H9 (cell line): ENCODE data around the gene SRGAP1. TPM values are rescaled to one million over a fixed set of nuclear protein-coding genes. Genes with fewer than 3 reads are reported as not detected.

Experiments used
- DNase-seq: peaks from one replicate; pipeline ENCODE4 v3.0.0-alpha.2; 2017
- H2AFZ ChIP-seq: one replicate; pipeline ENCODE4 v1.6.1; 2013; ENCODE audit warnings: mild to moderate bottlenecking, low read length, control low read depth, moderate library complexity
- H2AK5ac ChIP-seq: 2 replicates; pipeline ENCODE4 v1.6.1; 2013; ENCODE audit warnings: low read length, control low read depth, mixed read lengths; ENCODE audit not compliant: insufficient read length
- H2BK120ac ChIP-seq: one replicate; pipeline ENCODE4 v1.6.1; 2013; ENCODE audit warnings: low read depth, mild to moderate bottlenecking, low read length, control low read depth, inconsistent platforms; ENCODE audit not compliant: poor library complexity, severe bottlenecking
- H2BK12ac ChIP-seq: 2 replicates; pipeline ENCODE4 v1.6.1; 2013; ENCODE audit warnings: low read length, control low read depth, mixed read lengths, low read depth; ENCODE audit not compliant: insufficient read length
- H2BK15ac ChIP-seq: 2 replicates; pipeline ENCODE4 v1.6.1; 2013; ENCODE audit warnings: low read depth, low read length, control low read depth
- H2BK20ac ChIP-seq: one replicate; pipeline ENCODE4 v1.6.1; 2013; ENCODE audit warnings: low read depth, mild to moderate bottlenecking, low read length, control low read depth, inconsistent platforms; ENCODE audit not compliant: poor library complexity, severe bottlenecking
- H2BK5ac ChIP-seq: 2 replicates; pipeline ENCODE4 v1.6.1; 2013; ENCODE audit warnings: low read length, control low read depth, mixed read lengths; ENCODE audit not compliant: insufficient read length
- H3K14ac ChIP-seq: 2 replicates; pipeline ENCODE4 v1.6.1; 2013; ENCODE audit warnings: low read length, control low read depth; ENCODE audit not compliant: insufficient read depth
- H3K18ac ChIP-seq: 2 replicates; pipeline ENCODE4 v1.6.1; 2013; ENCODE audit warnings: low read depth, mild to moderate bottlenecking, mixed read lengths, low read length, control low read depth; ENCODE audit not compliant: insufficient read length
- H3K23ac ChIP-seq: 2 replicates; pipeline ENCODE4 v1.6.1; 2013; ENCODE audit warnings: low read length, control low read depth, mixed read lengths, low read depth; ENCODE audit not compliant: insufficient read length
- H3K23me2 ChIP-seq: 2 replicates; pipeline ENCODE4 v1.6.1; 2013; ENCODE audit warnings: low read depth, mild to moderate bottlenecking, mixed read lengths, low read length, control low read depth; ENCODE audit not compliant: insufficient read length, poor library complexity, severe bottlenecking
- H3K27ac ChIP-seq: 2 replicates; pipeline ENCODE4 v1.5.1; 2013; ENCODE audit warnings: low read length, control low read depth, mixed read lengths, low read depth; ENCODE audit not compliant: insufficient read length
- H3K27me3 ChIP-seq: 2 replicates; pipeline ENCODE4 v1.6.1; 2013; ENCODE audit warnings: low read length, control low read depth, inconsistent platforms; ENCODE audit not compliant: insufficient read depth
- H3K4ac ChIP-seq: 2 replicates; pipeline ENCODE4 v1.6.1; 2013; ENCODE audit warnings: low read depth, mild to moderate bottlenecking, control low read depth, inconsistent platforms, low read length, moderate library complexity
- H3K4me1 ChIP-seq: 2 replicates; pipeline ENCODE4 v1.6.1; 2013; ENCODE audit warnings: low read length, control low read depth, inconsistent platforms; ENCODE audit not compliant: insufficient read depth
- H3K4me2 ChIP-seq: 2 replicates; pipeline ENCODE4 v1.6.1; 2013; ENCODE audit warnings: low read length, control low read depth, mixed read lengths; ENCODE audit not compliant: insufficient read length, insufficient read depth
- H3K56ac ChIP-seq: 2 replicates; pipeline ENCODE4 v1.6.1; 2013; ENCODE audit warnings: low read depth, mild to moderate bottlenecking, mixed read lengths, low read length, control low read depth; ENCODE audit not compliant: insufficient read length
- H3K79me1 ChIP-seq: 2 replicates; pipeline ENCODE4 v1.6.1; 2013; ENCODE audit warnings: low read depth, mild to moderate bottlenecking, moderate library complexity, low read length, control low read depth, inconsistent platforms; ENCODE audit not compliant: insufficient read depth, poor library complexity, severe bottlenecking
- H3K79me2 ChIP-seq: 2 replicates; pipeline ENCODE4 v1.6.1; 2013; ENCODE audit warnings: low read length, control low read depth, inconsistent platforms; ENCODE audit not compliant: insufficient read depth
- H3K9ac ChIP-seq: 2 replicates; pipeline ENCODE4 v1.6.1; 2013; ENCODE audit warnings: low read length, control low read depth, mixed read lengths; ENCODE audit not compliant: insufficient read length; ENCODE audit errors: extremely low read depth
- H3K9me3 ChIP-seq: one replicate; pipeline ENCODE4 v1.6.1; 2013; ENCODE audit warnings: low read depth, low read length, inconsistent platforms; ENCODE audit not compliant: control insufficient read depth
- H3T11ph ChIP-seq: one replicate; pipeline ENCODE4 v1.6.1; 2013; ENCODE audit warnings: mild to moderate bottlenecking, low read length, control low read depth, inconsistent platforms
- H4K20me1 ChIP-seq: one replicate; pipeline ENCODE4 v1.6.1; 2013; ENCODE audit not compliant: control insufficient read depth, insufficient read length, insufficient read depth
- H4K5ac ChIP-seq: 2 replicates; pipeline ENCODE4 v1.6.1; 2013; ENCODE audit warnings: low read depth, mild to moderate bottlenecking, mixed read lengths, low read length, control low read depth; ENCODE audit not compliant: insufficient read length
- H4K8ac ChIP-seq: replicated peaks from 2 replicates; pipeline ENCODE4 v1.6.1; 2013; ENCODE audit warnings: low read length, control low read depth, mixed read lengths, low read depth; ENCODE audit not compliant: insufficient read length
- H4K91ac ChIP-seq: 2 replicates; pipeline ENCODE4 v1.6.1; 2013; ENCODE audit warnings: low read depth, mild to moderate bottlenecking, moderate library complexity, mixed read lengths, low read length, control low read depth; ENCODE audit not compliant: insufficient read length
- H3K27ac Mint-ChIP-seq, 3 experiments: 2 replicates in 2 of 3; 3 replicates in 1 of 3; pipeline ENCODE4 v1.8.0; 2020 to 2021; ENCODE audit warnings: mixed read lengths in 3 of 3, mild to moderate bottlenecking in 1 of 3, moderate library complexity in 1 of 3
- H3K27me3 Mint-ChIP-seq: 2 replicates; pipeline ENCODE4 v1.8.0; 2021; ENCODE audit warnings: low read depth, mild to moderate bottlenecking, moderate library complexity, mixed read lengths
- H3K36me3 Mint-ChIP-seq, 3 experiments: 2 replicates in 2 of 3; 3 replicates in 1 of 3; pipeline ENCODE4 v1.8.0; 2020 to 2021; ENCODE audit warnings: low read depth in 3 of 3, mixed read lengths in 3 of 3; ENCODE audit not compliant: insufficient read depth in 1 of 3
- H3K4me1 Mint-ChIP-seq, 2 experiments: 2 replicates each; pipeline ENCODE4 v1.8.0; 2020; ENCODE audit warnings: mixed read lengths in 2 of 2
- H3K4me3 Mint-ChIP-seq, 2 experiments: 2 replicates in 1 of 2; 3 replicates in 1 of 2; pipeline ENCODE4 v1.8.0; 2020 to 2021; ENCODE audit warnings: mild to moderate bottlenecking in 2 of 2, mixed read lengths in 2 of 2, moderate library complexity in 1 of 2
- H3K9me3 Mint-ChIP-seq, 2 experiments: 2 replicates in 1 of 2; 3 replicates in 1 of 2; pipeline ENCODE4 v1.8.0; 2020; ENCODE audit warnings: mild to moderate bottlenecking in 2 of 2, mixed read lengths in 2 of 2, moderate library complexity in 1 of 2
- CTCF ChIP-seq: fragments of 200-600 bp; sonication (generic); conservative IDR thresholded peaks from 3 replicates; pipeline ENCODE4 v1.8.0; 2021; ENCODE audit warnings: antibody characterized with exemption, mild to moderate bottlenecking
- WGBS: extraction: QIAGEN DNeasy Blood & Tissue Kit; methylation state at CpG from one replicate; pipeline ENCODE4 v1.1.7; 2013; ENCODE audit warnings: missing lambda C conversion rate, low lambda C conversion rate, mixed read lengths; ENCODE audit not compliant: insufficient read length; ENCODE audit errors: extremely low coverage; 5-methylcytosine and 5-hydroxymethylcytosine counted together
- total RNA-seq: library from RNA; stranded (reverse); gene quantifications from 2 replicates; pipeline ENCODE4 v1.2.1, GENCODE V29; 2021

Gene SRGAP1
- total RNA-seq, 1 experiment from 2014 or later: 4.8 TPM

- no peak overlapping the region for H3T11ph ChIP-seq
- H2AFZ ChIP-seq: no peak overlapping the region
- H3K4me1 ChIP-seq: no peaks in the 10 kb centered on the region
- H4K91ac ChIP-seq: no peak overlapping the region
- H3K4me2 ChIP-seq: no peak overlapping the region
- Mint-ChIP-seq H3K9me3 (no peaks in the 10 kb centered on the region), H3K4me3 (no peak overlapping the region), H3K27me3 (no peaks in the 10 kb centered on the region), H3K27ac (peak overlapping the region in 1 of 3 experiments; percentile 42; a peak in 1 of 7 replicates), H3K36me3 (peaks cover 0 to 4% (median 3%) of the 10 kb centered on the region in 3 experiments; a peak in 1 of 7 replicates), H3K4me1 (no peaks in the 10 kb centered on the region)
- H3K79me2 ChIP-seq: no peaks in the 10 kb centered on the region
- no peak overlapping the region for H3K9ac ChIP-seq
- no CpG with 5 or more reads among the region's 5 CpGs for WGBS
- no peak overlapping the region for H2BK12ac ChIP-seq
- no peaks in the 10 kb centered on the region for H3K9me3 ChIP-seq
- H3K18ac ChIP-seq: no peak overlapping the region
- no peak overlapping the region for H2BK20ac ChIP-seq
- no peak for DNase-seq
- no peak overlapping the region for H3K14ac ChIP-seq
- no peak overlapping the region for H2BK15ac ChIP-seq
- H2AK5ac ChIP-seq: no peak overlapping the region
- no peak overlapping the region for H2BK120ac ChIP-seq
- H3K27me3 ChIP-seq: no peaks in the 10 kb centered on the region
- no peak for TF ChIP-seq CTCF
- H2BK5ac ChIP-seq: no peak overlapping the region
- no peaks in the 10 kb centered on the region for H3K23me2 ChIP-seq
- H4K8ac ChIP-seq: no peak overlapping the region
- H3K23ac ChIP-seq: no peak overlapping the region
- no peak overlapping the region for H3K27ac ChIP-seq
- no peaks in the 10 kb centered on the region for H4K20me1 ChIP-seq
- no peak overlapping the region for H4K5ac ChIP-seq
- no peaks in the 10 kb centered on the region for H3K79me1 ChIP-seq
- no peak overlapping the region for H3K4ac ChIP-seq
- H3K56ac ChIP-seq: no peak overlapping the region
Measured at GRCh38 chr12:63808631-63809030, 35.9 kb upstream of the SRGAP1 start.
